NB4 (cell line): ENCODE measurements around the gene ADAMTS2.

Experiments used
- CTCF ChIP-seq: IDR thresholded peaks from one replicate; pipeline ENCODE4 v1.5.1; 2012; ENCODE audit warnings: low read depth, low read length
- MYC ChIP-seq: IDR thresholded peaks from 2 replicates; pipeline ENCODE4 v1.6.1; 2011; ENCODE audit warnings: low read depth, low read length
- POLR2A ChIP-seq: IDR thresholded peaks from 2 replicates; pipeline ENCODE4 v1.6.1; 2011; ENCODE audit warnings: mild to moderate bottlenecking; ENCODE audit not compliant: insufficient read length; ENCODE audit errors: extremely low read depth

- TF ChIP-seq POLR2A (no peak), CTCF (no peak), MYC (no peak)
Measured at GRCh38 chr5:179235416-179236400, 109.6 kb downstream of the ADAMTS2 start.
